DND-41 (cell line): ENCODE data around the gene DHX58.

ENCODE experiments used
- CTCF ChIP-seq: IDR thresholded peaks from 2 replicates; pipeline ENCODE4 v1.5.1; 2012; ENCODE audit warnings: borderline replicate concordance, low read length, moderate library complexity, mild to moderate bottlenecking; ENCODE audit not compliant: poor library complexity, severe bottlenecking; ENCODE audit errors: extremely low read depth
- EZH2 ChIP-seq: IDR thresholded peaks from 3 replicates; pipeline ENCODE4 v1.6.1; 2012; ENCODE audit warnings: borderline replicate concordance, low read depth, mild to moderate bottlenecking, moderate library complexity, low read length, inconsistent platforms; ENCODE audit not compliant: severe bottlenecking

GRCh38 chr17:42071810-42072209 is 40.7 kb downstream of the DHX58 start:
- no peak for TF ChIP-seq EZH2
- TF ChIP-seq CTCF = no peak
